CD4-positive, CD25-positive, alpha-beta regulatory T cell (primary cell): ENCODE data around the gene EIF4EBP2. TPM values are rescaled to one million over a fixed set of nuclear protein-coding genes. Genes with fewer than 3 reads are reported as not detected.

Experiments
- ATAC-seq, 2 donors: fragments of 150-1000 bp; cut with Tn5 transposase; one replicate each; pipeline ENCODE4 v1.10.0; 2021; ENCODE audit warnings: low read depth in 2 of 2, moderate number of reproducible peaks in 2 of 2, moderate library complexity in 1 of 2
- DNase-seq, 3 donors: peaks; one replicate each; pipeline versions ENCODE4 v3.0.0 to v3.0.0-alpha.2; 2012 to 2022; ENCODE audit warnings: mixed read lengths in 1 of 3
- H3K27ac ChIP-seq: one replicate; pipeline ENCODE4 v1.7.0; 2013; ENCODE audit warnings: mild to moderate bottlenecking, low read length; ENCODE audit not compliant: insufficient read depth, poor library complexity, severe bottlenecking
- H3K27me3 ChIP-seq: one replicate; pipeline ENCODE4 v1.7.0; 2013; ENCODE audit warnings: low read length; ENCODE audit not compliant: control insufficient read depth, insufficient read depth
- H3K36me3 ChIP-seq: one replicate; pipeline ENCODE4 v1.7.0; 2013; ENCODE audit warnings: mild to moderate bottlenecking, low read length, moderate library complexity; ENCODE audit not compliant: control insufficient read depth, insufficient read depth
- H3K4me1 ChIP-seq: 2 replicates; pipeline ENCODE4 v1.7.0; 2013; ENCODE audit warnings: mild to moderate bottlenecking, low read length; ENCODE audit not compliant: insufficient read depth, control insufficient read depth, poor library complexity, severe bottlenecking
- H3K4me3 ChIP-seq: one replicate; pipeline ENCODE4 v1.7.0; 2013; ENCODE audit warnings: low read depth, mild to moderate bottlenecking, low read length, moderate library complexity
- H3K9me3 ChIP-seq, 2 experiments: 1 replicate in 1 of 2; 2 replicates in 1 of 2; pipeline ENCODE4 v1.7.0; 2013; ENCODE audit warnings: low read length in 2 of 2, mild to moderate bottlenecking in 1 of 2, moderate library complexity in 1 of 2; ENCODE audit not compliant: control insufficient read depth in 2 of 2
- H3K27ac Mint-ChIP-seq, 3 donors: one replicate each; pipeline ENCODE4 v1.8.0; 2020 to 2022; ENCODE audit warnings: mild to moderate bottlenecking in 3 of 3, mixed read lengths in 3 of 3, moderate library complexity in 2 of 3
- H3K27me3 Mint-ChIP-seq: one replicate; pipeline ENCODE4 v1.8.0; 2022; ENCODE audit warnings: mild to moderate bottlenecking, mixed read lengths
- H3K36me3 Mint-ChIP-seq: one replicate; pipeline ENCODE4 v1.8.0; 2020; ENCODE audit warnings: mixed read lengths
- H3K4me1 Mint-ChIP-seq, 4 donors: one replicate each; pipeline ENCODE4 v1.8.0; 2020 to 2022; ENCODE audit warnings: mixed read lengths in 4 of 4, mild to moderate bottlenecking in 1 of 4
- H3K4me3 Mint-ChIP-seq, 4 donors: one replicate each; pipeline ENCODE4 v1.8.0; 2020 to 2022; ENCODE audit warnings: mild to moderate bottlenecking in 4 of 4, mixed read lengths in 4 of 4, moderate library complexity in 3 of 4
- H3K9me3 Mint-ChIP-seq, 7 donors: one replicate each; pipeline ENCODE4 v1.8.0; 2020 to 2022; ENCODE audit warnings: mixed read lengths in 7 of 7, mild to moderate bottlenecking in 3 of 7, moderate library complexity in 2 of 7
- polyA plus RNA-seq, 4 donors: library from polyadenylated mRNA; unstranded; fragments of 300-500 nt; fragmentation: Illumina TruSeq; gene quantifications; one replicate each; pipeline ENCODE4 v1.2.3, GENCODE V29; 2021
- total RNA-seq: library from RNA; stranded (reverse); gene quantifications from one replicate; pipeline ENCODE4 v1.2.3, GENCODE V29; 2022

The EIF4EBP2 gene
- total and polyA plus RNA-seq, 5 donors from 2014 or later: 53.1 to 86.4 (median 84.7) TPM

GRCh38 chr10:70370766-70371165 lies 33.2 kb upstream of the EIF4EBP2 start:
- Mint-ChIP-seq H3K36me3 (no peaks in the 10 kb centered on the region), H3K4me1 (peaks cover 0 to 3% (median 0%) of the 10 kb centered on the region in 4 donors), H3K9me3 (peaks cover 0 to 3% (median 0%) of the 10 kb centered on the region in 7 donors), H3K27me3 (no peaks in the 10 kb centered on the region), H3K27ac (no peak overlapping the region), H3K4me3 (no peak overlapping the region)
- no peak for ATAC-seq
- H3K27ac ChIP-seq: no peak overlapping the region
- H3K4me3 ChIP-seq: no peak overlapping the region
- no peaks in the 10 kb centered on the region for H3K27me3 ChIP-seq
- no peak for DNase-seq
- no peaks in the 10 kb centered on the region for H3K4me1 ChIP-seq
- no peaks in the 10 kb centered on the region for H3K9me3 ChIP-seq
- no peaks in the 10 kb centered on the region for H3K36me3 ChIP-seq

GRCh38 chr10:70371846-70372245 lies 32.1 kb upstream of the EIF4EBP2 start:
- H3K9me3 ChIP-seq: no peaks in the 10 kb centered on the region
- no peaks in the 10 kb centered on the region for H3K36me3 ChIP-seq
- no peak overlapping the region for H3K27ac ChIP-seq
- Mint-ChIP-seq H3K36me3 (no peaks in the 10 kb centered on the region), H3K27me3 (no peaks in the 10 kb centered on the region), H3K27ac (no peak overlapping the region), H3K4me3 (no peak overlapping the region), H3K9me3 (peaks cover 0 to 3% (median 0%) of the 10 kb centered on the region in 7 donors), H3K4me1 (peaks cover 0 to 6% (median 0%) of the 10 kb centered on the region in 4 donors)
- no peak overlapping the region for H3K4me3 ChIP-seq
- no peaks in the 10 kb centered on the region for H3K4me1 ChIP-seq
- ATAC-seq (no peak), DNase-seq (no peak)
- no peaks in the 10 kb centered on the region for H3K27me3 ChIP-seq

GRCh38 chr10:70374775-70375614 lies 28.9 kb upstream of the EIF4EBP2 start:
- Histone ChIP-seq H3K36me3 (no peaks in the 10 kb centered on the region), H3K27ac (no peak overlapping the region), H3K9me3 (peaks cover 3 to 5% of the 10 kb centered on the region in 2 experiments), H3K4me1 (no peaks in the 10 kb centered on the region), H3K4me3 (no peak overlapping the region), H3K27me3 (no peaks in the 10 kb centered on the region)
- no peaks in the 10 kb centered on the region for H3K27me3 Mint-ChIP-seq
- ATAC-seq (no peak), DNase-seq (no peak)
- H3K36me3 Mint-ChIP-seq: no peaks in the 10 kb centered on the region
- peaks cover 0 to 7% (median 3%) of the 10 kb centered on the region in 7 donors for H3K9me3 Mint-ChIP-seq
- no peak overlapping the region for H3K4me3 Mint-ChIP-seq
- H3K27ac Mint-ChIP-seq: no peak overlapping the region
- H3K4me1 Mint-ChIP-seq: peaks cover 0 to 6% (median 0%) of the 10 kb centered on the region in 4 donors

- Histone ChIP-seq H3K27ac (no peak overlapping the region), H3K27me3 (no peaks in the 10 kb centered on the region), H3K4me1 (peaks cover 7% of the 10 kb centered on the region), H3K9me3 (peaks cover 3 to 5% of the 10 kb centered on the region in 2 experiments), H3K36me3 (no peaks in the 10 kb centered on the region), H3K4me3 (no peak overlapping the region)
- Mint-ChIP-seq H3K9me3 (peaks cover 0 to 7% (median 3%) of the 10 kb centered on the region in 7 donors), H3K4me3 (no peak overlapping the region), H3K27ac (peak overlapping the region in 1 of 3 donors; percentile 55), H3K36me3 (no peaks in the 10 kb centered on the region), H3K27me3 (no peaks in the 10 kb centered on the region), H3K4me1 (peaks cover 0 to 11% (median 5%) of the 10 kb centered on the region in 4 donors)
- ATAC-seq (no peak), DNase-seq (no peak)
Observed at GRCh38 chr10:70376436-70377378, 27.2 kb upstream of the EIF4EBP2 start.

- H3K27ac ChIP-seq: no peak overlapping the region
- DNase-seq: no peak
- Mint-ChIP-seq H3K36me3 (no peaks in the 10 kb centered on the region), H3K4me1 (peaks cover 0 to 14% (median 6%) of the 10 kb centered on the region in 4 donors), H3K27ac (no peak overlapping the region), H3K9me3 (peaks cover 0 to 7% (median 3%) of the 10 kb centered on the region in 7 donors), H3K27me3 (no peaks in the 10 kb centered on the region), H3K4me3 (no peak overlapping the region)
- H3K4me3 ChIP-seq: no peak overlapping the region
- H3K36me3 ChIP-seq: no peaks in the 10 kb centered on the region
- H3K27me3 ChIP-seq: no peaks in the 10 kb centered on the region
- peaks cover 3 to 5% of the 10 kb centered on the region in 2 experiments for H3K9me3 ChIP-seq
- H3K4me1 ChIP-seq: peaks cover 12% of the 10 kb centered on the region
- ATAC-seq: no peak
Observed at GRCh38 chr10:70378122-70378521, 25.8 kb upstream of the EIF4EBP2 start.

- H3K4me1 ChIP-seq: peaks cover 12% of the 10 kb centered on the region
- no peaks in the 10 kb centered on the region for H3K27me3 ChIP-seq
- H3K4me1 Mint-ChIP-seq: peaks cover 0 to 14% (median 6%) of the 10 kb centered on the region in 4 donors
- H3K36me3 Mint-ChIP-seq: no peaks in the 10 kb centered on the region
- no peaks in the 10 kb centered on the region for H3K36me3 ChIP-seq
- ATAC-seq: no peak
- H3K27me3 Mint-ChIP-seq: no peaks in the 10 kb centered on the region
- H3K27ac Mint-ChIP-seq: peak overlapping the region in 1 of 3 donors; percentile 24
- peak overlapping the region in 2 of 4 donors; percentile 66 to 90 for H3K4me3 Mint-ChIP-seq
- no peak overlapping the region for H3K4me3 ChIP-seq
- peaks cover 3 to 5% of the 10 kb centered on the region in 2 experiments for H3K9me3 ChIP-seq
- peak in 1 of 3 donors; percentile 41 for DNase-seq
- peaks cover 0 to 7% (median 3%) of the 10 kb centered on the region in 7 donors for H3K9me3 Mint-ChIP-seq
- no peak overlapping the region for H3K27ac ChIP-seq
Observed at GRCh38 chr10:70379581-70380176, 24.3 kb upstream of the EIF4EBP2 start.
